ENCODE data around the gene RERE. TPM values are rescaled to one million over a fixed set of nuclear protein-coding genes. Genes with fewer than 3 reads are reported as not detected.
A peak's percentile ranks its signal among the peaks of the same experiment; 100 is the strongest.

Gene RERE
- total RNA-seq, 1 donor from 2014 or later = 124 TPM

- no peak for FAIRE-seq
- TF ChIP-seq EZH2 (IDR thresholded peaks at IDR 0.05; ENCODE audit: insufficient read depth, low read length) = no peak
- no peak for TF ChIP-seq CTCF (IDR thresholded peaks at IDR 0.05; ENCODE audit: insufficient read depth, low read depth, low read length)
- no peak overlapping the region for H3K27ac ChIP-seq (ENCODE audit: low read depth, low read length)
- no peak overlapping the region for H2AFZ ChIP-seq (ENCODE audit: low read depth, low read length)
- no peak overlapping the region for H3K4me2 ChIP-seq (ENCODE audit: low read length)
- no peak overlapping the region for H3K4me3 Mint-ChIP-seq (ENCODE audit: unreplicated experiment)
- H3K27me3 Mint-ChIP-seq (ENCODE audit: low read depth, unreplicated experiment) = no peaks in the 10 kb centered on the region
- H3K4me3 ChIP-seq (ENCODE audit: insufficient read depth, low read depth, low read length) = no peak overlapping the region
- H3K36me3 Mint-ChIP-seq (ENCODE audit: low read depth, unreplicated experiment) = peaks cover 11% of the 10 kb centered on the region
- peaks cover 6% of the 10 kb centered on the region for H4K20me1 ChIP-seq (ENCODE audit: insufficient read depth, low read length)
- H3K27me3 ChIP-seq (ENCODE audit: insufficient read depth, low read length) = no peaks in the 10 kb centered on the region
- no peak overlapping the region for H3K9ac ChIP-seq (ENCODE audit: low read length)
- no peaks in the 10 kb centered on the region for H3K9me3 ChIP-seq (ENCODE audit: insufficient read depth, low read depth, low read length)
- peaks cover 34% of the 10 kb centered on the region for H3K4me1 Mint-ChIP-seq (ENCODE audit: low read depth, unreplicated experiment)
- H3K27ac Mint-ChIP-seq (ENCODE audit: unreplicated experiment) = peak overlapping the region; percentile 36
- DNase-seq (ENCODE audit: low read depth) = peak; percentile 38
- H3K4me1 ChIP-seq (ENCODE audit: insufficient read depth, low read length) = peaks cover 8% of the 10 kb centered on the region
- H3K36me3 ChIP-seq (ENCODE audit: insufficient read depth, low read length) = no peaks in the 10 kb centered on the region
- H3K9me3 Mint-ChIP-seq (ENCODE audit: unreplicated experiment) = peaks cover 2% of the 10 kb centered on the region
- peaks cover 9% of the 10 kb centered on the region for H3K79me2 ChIP-seq (ENCODE audit: insufficient read depth, low read length)
Observed at GRCh38 chr1:8427493-8427892, 389.9 kb downstream of the RERE start.

GRCh38 chr1:8426996-8427395 is 390.4 kb downstream of the RERE start:
- no peak overlapping the region for H3K27ac ChIP-seq (ENCODE audit: low read depth, low read length)
- Mint-ChIP-seq H3K4me3 (ENCODE audit: unreplicated experiment) (no peak overlapping the region), H3K27ac (ENCODE audit: unreplicated experiment) (no peak overlapping the region), H3K36me3 (ENCODE audit: low read depth, unreplicated experiment) (peaks cover 7% of the 10 kb centered on the region), H3K27me3 (ENCODE audit: low read depth, unreplicated experiment) (no peaks in the 10 kb centered on the region), H3K9me3 (ENCODE audit: unreplicated experiment) (peaks cover 2% of the 10 kb centered on the region), H3K4me1 (ENCODE audit: low read depth, unreplicated experiment) (peaks cover 32% of the 10 kb centered on the region)
- H3K27me3 ChIP-seq (ENCODE audit: insufficient read depth, low read length) = no peaks in the 10 kb centered on the region
- H3K9ac ChIP-seq (ENCODE audit: low read length) = no peak overlapping the region
- H2AFZ ChIP-seq (ENCODE audit: low read depth, low read length) = no peak overlapping the region
- H3K9me3 ChIP-seq (ENCODE audit: insufficient read depth, low read depth, low read length) = no peaks in the 10 kb centered on the region
- no peak overlapping the region for H3K4me2 ChIP-seq (ENCODE audit: low read length)
- H3K36me3 ChIP-seq (ENCODE audit: insufficient read depth, low read length) = no peaks in the 10 kb centered on the region
- DNase-seq (ENCODE audit: low read depth) (no peak), FAIRE-seq (no peak)
- peaks cover 14% of the 10 kb centered on the region for H3K79me2 ChIP-seq (ENCODE audit: insufficient read depth, low read length)
- TF ChIP-seq CTCF (IDR thresholded peaks at IDR 0.05; ENCODE audit: insufficient read depth, low read depth, low read length) (no peak), EZH2 (IDR thresholded peaks at IDR 0.05; ENCODE audit: insufficient read depth, low read length) (no peak)
- peaks cover 10% of the 10 kb centered on the region for H3K4me1 ChIP-seq (ENCODE audit: insufficient read depth, low read length)
- no peak overlapping the region for H3K4me3 ChIP-seq (ENCODE audit: insufficient read depth, low read depth, low read length)
- peaks cover 11% of the 10 kb centered on the region for H4K20me1 ChIP-seq (ENCODE audit: insufficient read depth, low read length)

- H3K4me3 ChIP-seq (ENCODE audit: insufficient read depth, low read depth, low read length) = no peak overlapping the region
- peaks cover 16% of the 10 kb centered on the region for H3K4me1 ChIP-seq (ENCODE audit: insufficient read depth, low read length)
- H3K4me2 ChIP-seq (ENCODE audit: low read length) = no peak overlapping the region
- Mint-ChIP-seq H3K4me3 (ENCODE audit: unreplicated experiment) (peak overlapping the region; percentile 45), H3K27ac (ENCODE audit: unreplicated experiment) (peak overlapping the region; percentile 95), H3K4me1 (ENCODE audit: low read depth, unreplicated experiment) (peaks cover 30% of the 10 kb centered on the region), H3K9me3 (ENCODE audit: unreplicated experiment) (no peaks in the 10 kb centered on the region), H3K27me3 (ENCODE audit: low read depth, unreplicated experiment) (no peaks in the 10 kb centered on the region), H3K36me3 (ENCODE audit: low read depth, unreplicated experiment) (peaks cover 5% of the 10 kb centered on the region)
- peaks cover 26% of the 10 kb centered on the region for H3K79me2 ChIP-seq (ENCODE audit: insufficient read depth, low read length)
- no peak overlapping the region for H3K27ac ChIP-seq (ENCODE audit: low read depth, low read length)
- H4K20me1 ChIP-seq (ENCODE audit: insufficient read depth, low read length) = peaks cover 19% of the 10 kb centered on the region
- no peaks in the 10 kb centered on the region for H3K9me3 ChIP-seq (ENCODE audit: insufficient read depth, low read depth, low read length)
- H3K36me3 ChIP-seq (ENCODE audit: insufficient read depth, low read length) = no peaks in the 10 kb centered on the region
- no peaks in the 10 kb centered on the region for H3K27me3 ChIP-seq (ENCODE audit: insufficient read depth, low read length)
- H3K9ac ChIP-seq (ENCODE audit: low read length) = no peak overlapping the region
- TF ChIP-seq EZH2 (IDR thresholded peaks at IDR 0.05; ENCODE audit: insufficient read depth, low read length) (no peak), CTCF (IDR thresholded peaks at IDR 0.05; ENCODE audit: insufficient read depth, low read depth, low read length) (no peak)
- H2AFZ ChIP-seq (ENCODE audit: low read depth, low read length) = no peak overlapping the region
- FAIRE-seq = no peak
- no peak for DNase-seq (ENCODE audit: low read depth)
Observed at GRCh38 chr1:8425781-8426161, 391.7 kb downstream of the RERE start.
